Measurements from ENCODE around the gene SLC25A17. TPM values are rescaled to one million over a fixed set of nuclear protein-coding genes. Genes with fewer than 3 reads are reported as not detected.

SLC25A17 gene
- total RNA-seq, 4 donors from 2014 or later, result 11.0 to 19.0 (median 15.5) TPM

GRCh38 chr22:40818192-40818746 lies 877 bp downstream of the SLC25A17 start:
- Histone ChIP-seq H3K9me3 (no peaks in the 10 kb centered on the region), H3K27ac (peak overlapping the region in 2 of 4 donors; percentile 85 to 90), H3K4me1 (peaks cover 10 to 32% (median 18%) of the 10 kb centered on the region in 3 donors), H3K4me3 (peak overlapping the region; percentile 75 to 97 (median 86)), H3K36me3 (peaks cover 0 to 11% (median 0%) of the 10 kb centered on the region in 3 donors), H3K27me3 (no peaks in the 10 kb centered on the region)
- TF ChIP-seq POLR2A (IDR thresholded peaks at IDR 0.05), result no peak
- TF ChIP-seq, protein P1, sequence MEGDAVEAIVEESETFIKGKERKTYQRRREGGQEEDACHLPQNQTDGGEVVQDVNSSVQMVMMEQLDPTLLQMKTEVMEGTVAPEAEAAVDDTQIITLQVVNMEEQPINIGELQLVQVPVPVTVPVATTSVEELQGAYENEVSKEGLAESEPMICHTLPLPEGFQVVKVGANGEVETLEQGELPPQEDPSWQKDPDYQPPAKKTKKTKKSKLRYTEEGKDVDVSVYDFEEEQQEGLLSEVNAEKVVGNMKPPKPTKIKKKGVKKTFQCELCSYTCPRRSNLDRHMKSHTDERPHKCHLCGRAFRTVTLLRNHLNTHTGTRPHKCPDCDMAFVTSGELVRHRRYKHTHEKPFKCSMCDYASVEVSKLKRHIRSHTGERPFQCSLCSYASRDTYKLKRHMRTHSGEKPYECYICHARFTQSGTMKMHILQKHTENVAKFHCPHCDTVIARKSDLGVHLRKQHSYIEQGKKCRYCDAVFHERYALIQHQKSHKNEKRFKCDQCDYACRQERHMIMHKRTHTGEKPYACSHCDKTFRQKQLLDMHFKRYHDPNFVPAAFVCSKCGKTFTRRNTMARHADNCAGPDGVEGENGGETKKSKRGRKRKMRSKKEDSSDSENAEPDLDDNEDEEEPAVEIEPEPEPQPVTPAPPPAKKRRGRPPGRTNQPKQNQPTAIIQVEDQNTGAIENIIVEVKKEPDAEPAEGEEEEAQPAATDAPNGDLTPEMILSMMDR (IDR thresholded peaks at IDR 0.05), result no peak
- 18 to 26% methylated on average over 12 to 13 of the region's 14 CpGs for WGBS, 2 donors
- DNase-seq, result no peak
- intact Hi-C loops (cut with DNase I), result no loop called here

DNA sequence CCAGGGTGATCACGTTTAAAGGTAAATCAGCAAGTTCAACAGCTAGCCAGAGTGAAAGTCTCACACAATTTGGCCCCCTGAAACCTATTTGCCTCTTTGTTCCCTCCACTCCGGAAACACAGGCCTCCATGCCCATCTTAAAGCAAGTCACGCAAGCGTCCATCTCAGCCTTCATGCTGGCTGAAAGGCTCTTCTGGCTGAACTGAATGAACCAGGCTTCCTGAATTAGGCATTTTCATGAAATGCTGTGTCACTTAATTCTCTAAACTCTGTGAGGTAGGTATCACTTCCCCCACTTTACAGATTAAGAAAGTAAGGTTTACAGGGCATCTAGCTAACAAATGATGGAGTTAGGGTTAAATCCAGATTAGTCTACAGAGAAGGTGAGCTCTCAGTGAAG lies 1.4 kb downstream of the SLC25A17 start:
- Histone ChIP-seq H3K4me1 (peaks cover 10 to 32% (median 18%) of the 10 kb centered on the region in 3 donors), H3K9me3 (no peaks in the 10 kb centered on the region), H3K27me3 (no peaks in the 10 kb centered on the region), H3K36me3 (peaks cover 0 to 7% (median 0%) of the 10 kb centered on the region in 3 donors), H3K4me3 (peak overlapping the region in 1 of 4 donors; percentile 96), H3K27ac (no peak overlapping the region)
- intact Hi-C loops (cut with DNase I), result no loop called here
- TF ChIP-seq POLR2A (IDR thresholded peaks at IDR 0.05), result no peak
- TF ChIP-seq, protein P1 (IDR thresholded peaks at IDR 0.05), result no peak
- no peak for DNase-seq
- WGBS, 2 donors, result 76 to 92% methylated on average over 4 of the region's 4 CpGs

GRCh38 chr22:40813912-40814315 lies 5.2 kb downstream of the SLC25A17 start:
- no peaks in the 10 kb centered on the region for H3K9me3 ChIP-seq
- TF ChIP-seq POLR2A (IDR thresholded peaks at IDR 0.05), result no peak
- TF ChIP-seq, protein P1 (IDR thresholded peaks at IDR 0.05), result no peak
- DNase-seq, result no peak
- H3K36me3 ChIP-seq, result peaks cover 0 to 7% (median 0%) of the 10 kb centered on the region in 3 donors
- H3K27ac ChIP-seq, result no peak overlapping the region
- no peak overlapping the region for H3K4me3 ChIP-seq
- peaks cover 7 to 22% (median 18%) of the 10 kb centered on the region in 3 donors for H3K4me1 ChIP-seq
- intact Hi-C loops (cut with DNase I), result no loop called here
- no peaks in the 10 kb centered on the region for H3K27me3 ChIP-seq

DNA sequence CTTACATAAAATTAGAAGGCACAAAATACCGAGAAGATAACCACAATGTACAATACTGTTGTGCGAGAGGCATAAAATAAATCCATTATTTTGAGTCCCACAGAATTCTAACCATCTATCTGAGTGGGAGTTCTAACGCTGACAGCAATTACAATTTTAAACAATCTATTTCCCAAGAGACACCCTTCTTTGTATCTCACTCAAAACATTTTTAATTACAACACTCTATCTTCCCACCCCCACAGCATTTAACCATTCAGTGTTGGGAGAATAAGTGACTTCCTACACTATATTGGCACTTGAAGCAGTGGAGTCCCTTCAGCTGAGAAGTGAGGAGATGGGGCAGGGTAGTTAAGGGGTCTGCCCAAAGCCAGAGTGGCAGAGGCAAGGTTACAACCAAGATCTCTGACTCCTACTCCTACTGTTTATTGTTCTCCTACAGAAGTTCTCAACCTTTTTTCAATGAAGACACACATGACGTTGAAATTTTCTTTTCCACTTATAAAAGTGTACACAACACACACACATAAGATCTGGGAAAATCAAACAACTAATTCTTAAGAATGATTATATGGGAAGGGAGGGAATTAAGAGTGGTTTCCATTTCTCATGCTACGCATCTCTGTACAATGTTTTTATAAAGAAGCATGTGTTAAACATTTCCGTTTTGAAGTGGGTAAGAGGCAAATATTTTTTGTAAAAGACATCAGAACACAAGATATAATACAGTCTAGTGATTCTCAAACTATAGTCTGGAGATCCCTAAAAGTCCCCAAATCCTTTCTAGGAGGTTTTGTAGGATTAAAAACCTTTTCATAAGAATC lies 10.9 kb downstream of the SLC25A17 start:
- Histone ChIP-seq H3K9me3 (no peaks in the 10 kb centered on the region), H3K27me3 (no peaks in the 10 kb centered on the region), H3K36me3 (peaks cover 0 to 10% (median 0%) of the 10 kb centered on the region in 3 donors), H3K4me1 (peaks cover 0 to 3% (median 0%) of the 10 kb centered on the region in 3 donors), H3K27ac (no peak overlapping the region), H3K4me3 (no peak overlapping the region)
- WGBS, 2 donors, result 52 to 57% methylated on average over 6 of the region's 6 CpGs
- TF ChIP-seq, protein P1 (IDR thresholded peaks at IDR 0.05), result no peak
- no peak for TF ChIP-seq POLR2A (IDR thresholded peaks at IDR 0.05)
- intact Hi-C loops (cut with DNase I), result loop anchor here (10.0 kb wide), 1 partner anchor 1393 kb away; no protein-coding TSS in a partner anchor
- DNase-seq, result no peak

GRCh38 chr22:40806711-40807110 lies 12.4 kb downstream of the SLC25A17 start:
- TF ChIP-seq, protein P1 (IDR thresholded peaks at IDR 0.05), result no peak
- TF ChIP-seq POLR2A (IDR thresholded peaks at IDR 0.05), result no peak
- no peaks in the 10 kb centered on the region for H3K27me3 ChIP-seq
- H3K9me3 ChIP-seq, result no peaks in the 10 kb centered on the region
- no peak for DNase-seq
- intact Hi-C loops (cut with DNase I), result loop anchor here (10.0 kb wide), 1 partner anchor 1392 kb away; no protein-coding TSS in a partner anchor
- peaks cover 0 to 3% (median 0%) of the 10 kb centered on the region in 3 donors for H3K4me1 ChIP-seq
- no peak overlapping the region for H3K4me3 ChIP-seq
- H3K36me3 ChIP-seq, result peaks cover 0 to 10% (median 0%) of the 10 kb centered on the region in 3 donors
- no peak overlapping the region for H3K27ac ChIP-seq
- 82 to 92% methylated on average over 3 of the region's 3 CpGs for WGBS, 2 donors

All from esophagus squamous epithelium (tissue), 5 donors.